ENCODE results near the gene SEMA6B.

DNA sequence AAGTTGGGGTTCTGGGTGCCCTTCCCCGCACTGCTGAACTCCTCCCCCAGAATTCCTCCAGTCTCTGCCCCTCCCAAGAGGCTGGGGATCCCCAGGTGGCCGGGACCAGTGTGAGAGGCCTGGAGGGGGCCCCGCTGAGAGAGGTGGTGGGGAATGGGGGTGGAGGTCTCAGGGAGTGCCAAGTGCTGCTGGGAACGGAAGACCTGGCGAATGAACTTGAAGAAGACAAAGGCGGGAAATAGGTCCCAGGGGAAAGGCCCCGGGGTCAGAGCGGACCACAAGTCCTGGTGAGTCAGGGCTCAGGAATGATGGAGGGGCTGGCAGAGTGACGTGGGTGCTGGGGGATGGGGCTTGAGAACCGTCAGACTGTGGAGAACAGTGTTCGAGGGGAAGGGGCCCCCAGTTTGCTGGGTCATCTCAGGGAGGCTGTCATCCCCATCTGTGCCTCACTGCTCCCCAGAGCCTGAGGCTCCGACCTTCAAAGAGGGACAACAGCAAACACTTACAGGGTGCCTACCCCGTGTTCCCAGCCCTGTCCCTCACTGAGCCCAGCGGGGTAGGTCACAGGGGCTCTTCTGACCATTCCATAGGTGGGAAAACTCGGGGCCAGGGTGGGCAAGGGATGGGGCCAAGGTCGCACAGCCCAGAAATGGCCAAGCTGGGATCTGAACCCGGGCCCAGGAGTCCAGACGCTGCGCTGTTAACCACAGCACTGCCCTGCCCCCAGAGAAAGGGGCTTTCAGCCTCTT is 16.0 kb upstream of the SEMA6B start:
- TF ChIP-seq POLR2A (IDR thresholded peaks at IDR 0.05; ENCODE audit: low read depth, low read length) (peak; percentile 53), JUN (IDR thresholded peaks at IDR 0.05; ENCODE audit: borderline replicate concordance, insufficient read depth, insufficient read length, low read depth) (peak; percentile 94), MYC (IDR thresholded peaks at IDR 0.05; ENCODE audit: low read depth, low read length) (peak; percentile 64), POLR2AphosphoS5 (IDR thresholded peaks at IDR 0.05; ENCODE audit: insufficient read depth, low read depth, low read length) (peak; percentile 94), EZH2 (IDR thresholded peaks at IDR 0.05; ENCODE audit: borderline replicate concordance, low read depth, low read length, severe bottlenecking) (no peak)
- TF ChIP-seq, protein P1, sequence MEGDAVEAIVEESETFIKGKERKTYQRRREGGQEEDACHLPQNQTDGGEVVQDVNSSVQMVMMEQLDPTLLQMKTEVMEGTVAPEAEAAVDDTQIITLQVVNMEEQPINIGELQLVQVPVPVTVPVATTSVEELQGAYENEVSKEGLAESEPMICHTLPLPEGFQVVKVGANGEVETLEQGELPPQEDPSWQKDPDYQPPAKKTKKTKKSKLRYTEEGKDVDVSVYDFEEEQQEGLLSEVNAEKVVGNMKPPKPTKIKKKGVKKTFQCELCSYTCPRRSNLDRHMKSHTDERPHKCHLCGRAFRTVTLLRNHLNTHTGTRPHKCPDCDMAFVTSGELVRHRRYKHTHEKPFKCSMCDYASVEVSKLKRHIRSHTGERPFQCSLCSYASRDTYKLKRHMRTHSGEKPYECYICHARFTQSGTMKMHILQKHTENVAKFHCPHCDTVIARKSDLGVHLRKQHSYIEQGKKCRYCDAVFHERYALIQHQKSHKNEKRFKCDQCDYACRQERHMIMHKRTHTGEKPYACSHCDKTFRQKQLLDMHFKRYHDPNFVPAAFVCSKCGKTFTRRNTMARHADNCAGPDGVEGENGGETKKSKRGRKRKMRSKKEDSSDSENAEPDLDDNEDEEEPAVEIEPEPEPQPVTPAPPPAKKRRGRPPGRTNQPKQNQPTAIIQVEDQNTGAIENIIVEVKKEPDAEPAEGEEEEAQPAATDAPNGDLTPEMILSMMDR (IDR thresholded peaks at IDR 0.05; ENCODE audit: extremely low read depth in 1 of 2, insufficient read depth in 1 of 2, low read depth in 1 of 2, low read length in 2 of 2) = no peak
- TF ChIP-seq, protein P2, sequence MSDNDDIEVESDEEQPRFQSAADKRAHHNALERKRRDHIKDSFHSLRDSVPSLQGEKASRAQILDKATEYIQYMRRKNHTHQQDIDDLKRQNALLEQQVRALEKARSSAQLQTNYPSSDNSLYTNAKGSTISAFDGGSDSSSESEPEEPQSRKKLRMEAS (IDR thresholded peaks at IDR 0.05; ENCODE audit: insufficient read depth, insufficient read length) = no peak

Data from endothelial cell of umbilical vein (primary cell).